Stimulated activated naive CD8-positive, alpha-beta T cell treated with anti-CD3 and anti-CD28 coated beads, Interleukin-15, amount 100 ng/mL, for 72 hours (primary cell): ENCODE results near the gene DEAF1.
"Not testable (repeated sequence)": the region's sequence is repeated elsewhere in the genome, so short reads cannot be mapped to it uniquely, and the experiment has no call there.

Experiments
- ATAC-seq: fragments of 150-1000 bp; cut with Tn5 transposase; 2 replicates; pipeline ENCODE4 v1.10.0; 2021; ENCODE audit warnings: mild to moderate bottlenecking, moderate library complexity
- DNase-seq, 2 donors: peaks; one replicate each; pipeline ENCODE4 v3.0.0; 2021 to 2022
- H3K27ac Mint-ChIP-seq, 2 donors: one replicate each; pipeline ENCODE4 v1.8.0; 2022; ENCODE audit warnings: mild to moderate bottlenecking in 2 of 2, mixed read lengths in 2 of 2, moderate library complexity in 2 of 2
- H3K27me3 Mint-ChIP-seq: one replicate; pipeline ENCODE4 v1.8.0; 2022; ENCODE audit warnings: mixed read lengths
- H3K4me1 Mint-ChIP-seq: one replicate; pipeline ENCODE4 v1.8.0; 2022; ENCODE audit warnings: mild to moderate bottlenecking, mixed read lengths
- H3K4me3 Mint-ChIP-seq, 2 donors: one replicate each; pipeline ENCODE4 v1.8.0; 2022; ENCODE audit warnings: mild to moderate bottlenecking in 2 of 2, mixed read lengths in 2 of 2, moderate library complexity in 1 of 2
- H3K9me3 Mint-ChIP-seq, 2 donors: one replicate each; pipeline ENCODE4 v1.8.0; 2022; ENCODE audit warnings: mixed read lengths in 2 of 2

Gene DEAF1

DNA sequence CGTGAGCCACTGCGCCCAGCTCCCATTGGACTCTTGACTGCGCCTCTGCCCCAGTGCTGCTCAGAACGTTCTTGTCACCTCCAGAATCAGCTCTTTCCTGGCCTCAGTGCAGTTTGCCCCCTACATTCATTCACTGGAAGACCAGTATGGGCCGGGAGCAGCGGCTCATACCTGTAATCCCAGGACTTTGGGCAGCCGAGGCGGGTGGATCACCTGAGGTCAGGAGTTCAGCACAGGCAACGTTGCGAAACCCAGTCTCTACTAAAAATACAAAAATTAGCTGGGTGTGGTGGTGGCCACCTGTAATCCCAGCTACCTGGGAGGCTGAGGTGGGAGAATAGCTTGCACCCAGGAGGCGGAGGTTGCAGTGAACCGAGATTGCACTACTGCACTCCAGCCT, 40.6 kb downstream of the DEAF1 start:
- not testable (repeated sequence) for ATAC-seq, H3K27me3 Mint-ChIP-seq, H3K27ac Mint-ChIP-seq, H3K4me3 Mint-ChIP-seq, H3K4me1 Mint-ChIP-seq, DNase-seq, H3K9me3 Mint-ChIP-seq

DNA sequence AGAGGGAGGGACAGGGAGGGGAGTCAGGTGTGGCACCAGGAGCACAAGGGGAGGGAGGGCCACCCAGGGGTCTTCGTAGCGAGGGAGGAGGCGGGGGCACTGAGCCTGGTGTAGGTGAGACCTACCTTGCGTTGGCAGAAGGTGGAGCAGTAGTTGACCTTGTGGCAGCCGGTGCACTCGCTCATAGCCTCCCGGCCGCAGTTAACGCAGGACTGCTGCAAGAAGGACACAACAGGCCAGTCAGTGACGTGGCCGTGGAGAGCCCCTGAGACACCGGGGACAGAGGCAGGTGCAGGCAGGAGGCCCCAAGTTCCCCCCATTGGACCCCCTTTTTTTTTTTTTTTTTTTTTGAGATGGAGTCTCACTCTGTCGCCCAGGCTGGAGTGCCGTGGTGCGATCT, 41.2 kb downstream of the DEAF1 start:
- H3K4me1 Mint-ChIP-seq = no peaks in the 10 kb centered on the region

DNA sequence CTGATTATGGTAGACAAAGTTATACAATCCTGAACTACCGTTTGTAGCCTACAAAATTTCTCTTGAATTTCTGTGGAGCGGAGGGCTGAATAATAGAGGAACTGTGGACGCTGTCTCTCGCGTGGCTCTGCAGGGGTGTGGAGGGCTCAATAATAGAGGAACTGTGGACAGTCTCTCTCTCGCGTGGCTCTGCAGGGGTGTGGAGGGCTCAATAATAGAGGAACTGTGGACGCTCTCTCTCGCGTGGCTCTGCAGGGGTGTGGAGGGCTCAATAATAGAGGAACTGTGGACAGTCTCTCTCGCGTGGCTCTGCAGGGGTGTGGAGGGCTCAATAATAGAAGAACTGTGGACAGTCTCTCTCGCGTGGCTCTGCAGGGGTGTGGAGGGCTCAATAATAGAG, 41.9 kb downstream of the DEAF1 start:
- not testable (repeated sequence) for H3K9me3 Mint-ChIP-seq, H3K4me1 Mint-ChIP-seq, DNase-seq, ATAC-seq, H3K4me3 Mint-ChIP-seq, H3K27me3 Mint-ChIP-seq, H3K27ac Mint-ChIP-seq

More for the DNA sequence above, 41.2 kb downstream of the DEAF1 start:
- Mint-ChIP-seq H3K27me3 (no peaks in the 10 kb centered on the region), H3K9me3 (no peaks in the 10 kb centered on the region), H3K27ac (peak overlapping the region in 1 of 2 donors; percentile 12), H3K4me3 (no peak overlapping the region)
- DNase-seq (no peak), ATAC-seq (no peak)

DNA sequence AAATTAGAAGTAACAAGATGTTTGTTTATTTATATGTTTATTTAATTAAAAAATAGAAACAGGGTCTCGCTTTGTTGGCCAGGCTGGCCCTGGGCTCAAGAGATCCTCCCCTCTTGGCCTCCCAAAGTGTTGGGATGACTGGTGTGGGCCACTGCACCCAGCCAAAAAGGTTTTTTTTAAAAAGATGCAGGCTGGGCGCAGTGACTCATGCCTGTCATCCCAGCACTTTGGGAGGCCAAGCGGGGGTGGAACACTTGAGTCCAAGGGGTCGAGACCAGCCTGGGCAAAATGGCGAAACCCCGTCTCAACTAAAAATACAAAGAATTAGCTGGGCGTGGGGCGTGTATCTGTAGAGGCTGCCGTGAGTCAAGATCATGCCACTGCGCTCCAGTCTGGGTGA, 44.5 kb downstream of the DEAF1 start:
- DNase-seq (no peak), ATAC-seq (no peak)
- Mint-ChIP-seq H3K27ac (no peak overlapping the region), H3K9me3 (no peaks in the 10 kb centered on the region), H3K4me1 (peaks cover 3% of the 10 kb centered on the region), H3K27me3 (no peaks in the 10 kb centered on the region), H3K4me3 (no peak overlapping the region)

DNA sequence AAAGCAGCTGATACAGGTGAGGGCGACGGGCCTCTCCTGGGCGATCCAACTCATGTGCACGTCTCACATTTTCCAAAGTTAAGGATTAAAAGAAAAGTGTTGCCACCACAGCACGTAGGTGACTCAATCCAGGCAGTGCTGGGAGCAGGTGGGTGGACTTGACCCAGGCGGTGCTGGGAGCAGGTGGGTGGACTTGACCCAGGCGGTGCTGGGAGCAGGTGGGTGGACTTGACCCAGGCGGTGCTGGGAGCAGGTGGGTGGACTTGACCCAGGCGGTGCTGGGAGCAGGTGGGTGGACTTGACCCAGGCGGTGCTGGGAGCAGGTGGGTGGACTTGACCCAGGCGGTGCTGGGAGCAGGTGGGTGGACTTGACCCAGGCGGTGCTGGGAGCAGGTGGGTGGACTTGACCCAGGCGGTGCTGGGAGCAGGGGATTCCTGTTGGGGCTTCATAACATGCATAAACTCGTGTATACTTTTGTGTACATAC, 47.3 kb downstream of the DEAF1 start:
- H3K9me3 Mint-ChIP-seq, H3K4me3 Mint-ChIP-seq, ATAC-seq, H3K27ac Mint-ChIP-seq, H3K4me1 Mint-ChIP-seq, H3K27me3 Mint-ChIP-seq, DNase-seq: not testable (repeated sequence)

DNA sequence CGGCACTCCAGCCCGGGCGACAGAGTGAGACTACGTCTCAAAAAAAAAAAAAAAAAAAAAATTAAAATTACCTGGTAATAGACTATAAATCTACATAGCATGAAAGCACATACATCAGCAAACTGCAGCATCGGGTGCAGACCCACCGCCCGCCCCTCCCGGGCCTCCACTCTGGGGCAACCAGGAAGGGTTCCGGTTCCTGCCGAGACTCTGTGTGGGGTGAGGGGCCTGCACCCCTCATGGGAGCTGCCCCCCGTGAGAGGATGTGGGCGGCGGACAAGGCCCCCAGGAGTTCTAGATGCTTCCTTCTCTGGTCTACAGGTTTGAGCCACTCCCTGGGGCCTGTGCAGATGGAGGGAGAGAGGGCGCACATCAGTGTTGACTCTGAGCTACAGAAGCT, 48.8 kb downstream of the DEAF1 start:
- H3K27ac Mint-ChIP-seq = no peak overlapping the region
- no peaks in the 10 kb centered on the region for H3K9me3 Mint-ChIP-seq
- H3K4me1 Mint-ChIP-seq = peaks cover 12% of the 10 kb centered on the region
- DNase-seq (no peak), ATAC-seq (no peak)
- no peaks in the 10 kb centered on the region for H3K27me3 Mint-ChIP-seq
- H3K4me3 Mint-ChIP-seq = no peak overlapping the region

DNA sequence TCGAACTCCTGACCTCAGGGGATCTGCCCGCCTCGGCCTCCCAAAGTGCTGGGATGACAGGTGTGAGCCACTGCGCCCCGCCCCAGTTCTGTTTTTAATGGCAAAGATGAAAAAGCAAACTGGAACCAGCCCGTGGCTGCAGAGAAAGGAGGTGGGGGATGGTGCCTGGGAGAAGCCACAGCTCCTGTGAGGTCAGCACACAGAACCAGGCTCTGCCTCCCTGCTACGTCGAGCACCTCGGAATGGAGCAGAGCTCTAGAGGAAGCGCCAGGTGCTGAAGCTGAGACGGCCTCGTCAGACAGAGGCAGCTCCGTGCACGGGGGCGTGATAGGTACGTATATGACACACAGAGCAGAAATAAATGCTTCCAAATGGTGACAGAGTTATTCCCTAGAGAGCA, 49.5 kb downstream of the DEAF1 start:
- peaks cover 4% of the 10 kb centered on the region for H3K27me3 Mint-ChIP-seq
- DNase-seq (no peak), ATAC-seq (no peak)
- H3K9me3 Mint-ChIP-seq = no peaks in the 10 kb centered on the region
- no peak overlapping the region for H3K27ac Mint-ChIP-seq
- peaks cover 16% of the 10 kb centered on the region for H3K4me1 Mint-ChIP-seq
- H3K4me3 Mint-ChIP-seq = no peak overlapping the region

DNA sequence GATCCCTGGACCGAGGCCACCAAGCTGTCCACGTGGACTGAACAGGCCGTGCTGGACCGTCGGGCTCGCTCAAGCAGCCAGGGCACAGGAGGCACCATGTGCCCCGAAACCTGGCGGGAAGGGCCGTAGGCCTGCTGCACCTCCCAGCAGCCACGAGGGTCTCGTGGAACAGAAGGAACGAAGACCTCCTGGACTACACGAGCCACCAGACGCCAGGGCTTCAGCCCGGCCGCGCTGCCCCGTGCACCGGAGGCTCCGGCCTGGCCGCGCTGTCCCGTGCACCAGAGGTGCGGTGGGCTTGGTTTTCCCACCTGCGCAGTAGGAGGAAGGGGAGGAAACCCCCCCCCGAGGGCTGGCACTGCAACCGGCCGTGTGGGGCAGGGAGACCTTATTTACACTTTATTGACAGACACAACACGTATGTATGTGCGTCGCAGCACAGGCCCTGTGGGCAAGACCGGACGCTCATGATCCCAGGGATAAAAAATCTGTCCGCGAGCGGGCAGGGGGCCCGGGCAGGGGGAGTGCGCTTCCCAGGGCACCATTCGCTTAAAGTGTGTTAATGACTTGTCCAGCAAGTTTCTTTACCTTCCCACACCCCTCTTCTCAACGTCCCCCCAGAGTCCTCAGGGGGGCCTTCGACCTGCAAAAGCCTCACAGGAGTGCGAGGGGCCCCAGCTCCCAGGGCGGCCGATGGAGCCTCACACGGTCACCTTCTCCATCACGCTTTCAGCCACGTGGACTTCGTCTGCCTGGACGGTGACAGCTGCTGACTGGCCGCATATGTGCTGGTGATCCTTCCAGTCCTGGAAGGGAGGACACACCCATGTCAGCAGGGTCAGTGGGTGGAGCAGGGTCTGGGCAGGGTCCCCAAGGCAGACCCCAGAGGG, 50.9 kb downstream of the DEAF1 start:
- Mint-ChIP-seq H3K27ac (peak overlapping the region in 1 of 2 donors; percentile 54), H3K4me1 (peaks cover 22% of the 10 kb centered on the region), H3K4me3 (no peak overlapping the region), H3K9me3 (no peaks in the 10 kb centered on the region), H3K27me3 (peaks cover 13% of the 10 kb centered on the region)
- DNase-seq (no peak), ATAC-seq (no peak)

DNA sequence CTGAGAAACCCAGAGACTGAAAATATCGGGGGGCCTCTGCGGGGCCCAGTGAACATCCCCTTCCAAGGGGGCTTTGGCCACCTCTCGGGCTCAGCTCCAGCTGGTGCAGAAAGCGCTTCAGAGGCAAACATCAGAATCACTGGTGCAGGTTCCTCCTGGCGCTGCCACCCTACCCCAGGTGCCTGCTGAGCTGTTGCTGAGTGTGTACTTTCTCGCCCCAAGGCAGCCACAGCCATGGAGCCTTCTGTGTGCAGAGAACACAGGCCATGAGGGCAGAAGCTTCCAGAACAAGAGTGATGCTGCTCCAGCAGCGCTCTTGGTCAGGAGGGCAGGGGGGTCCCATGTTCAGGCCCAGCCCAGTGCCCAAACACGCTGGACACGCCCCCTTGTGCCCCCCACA, 51.7 kb downstream of the DEAF1 start:
- H3K27ac Mint-ChIP-seq = no peak overlapping the region
- DNase-seq (no peak), ATAC-seq (no peak)
- peaks cover 20% of the 10 kb centered on the region for H3K27me3 Mint-ChIP-seq
- no peaks in the 10 kb centered on the region for H3K9me3 Mint-ChIP-seq
- no peak overlapping the region for H3K4me3 Mint-ChIP-seq
- peaks cover 30% of the 10 kb centered on the region for H3K4me1 Mint-ChIP-seq

DNA sequence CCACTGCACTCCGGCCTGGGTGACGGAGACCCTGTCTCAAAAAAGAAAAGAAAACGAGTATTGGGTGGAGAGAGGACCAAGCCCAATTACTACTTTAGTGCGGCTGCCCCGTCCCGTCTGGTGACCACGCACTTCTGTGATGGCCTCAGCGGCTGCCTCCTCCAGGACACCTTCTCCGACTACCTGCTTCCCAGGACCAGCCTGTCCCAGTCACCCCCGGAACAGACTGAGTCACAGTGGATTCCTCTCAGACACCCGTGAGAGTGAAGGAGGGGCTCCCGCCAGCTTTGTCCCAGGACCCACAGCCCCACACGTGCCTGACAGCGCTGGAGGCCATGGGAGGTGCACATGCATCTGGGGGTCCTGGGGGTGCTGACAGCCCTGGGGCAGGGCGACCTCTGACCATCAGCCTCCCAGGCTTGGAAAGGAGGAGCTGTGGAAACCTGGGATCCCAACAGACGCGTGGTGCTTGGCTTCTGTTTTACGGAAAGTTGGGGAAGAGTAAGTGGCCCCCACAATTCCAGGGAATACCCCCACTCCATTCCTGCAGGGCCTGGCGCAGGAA, 53.1 kb downstream of the DEAF1 start:
- Mint-ChIP-seq H3K27ac (no peak overlapping the region), H3K9me3 (no peaks in the 10 kb centered on the region), H3K4me1 (peaks cover 40% of the 10 kb centered on the region), H3K4me3 (no peak overlapping the region), H3K27me3 (peaks cover 35% of the 10 kb centered on the region)
- no peak for ATAC-seq
- no peak for DNase-seq

DNA sequence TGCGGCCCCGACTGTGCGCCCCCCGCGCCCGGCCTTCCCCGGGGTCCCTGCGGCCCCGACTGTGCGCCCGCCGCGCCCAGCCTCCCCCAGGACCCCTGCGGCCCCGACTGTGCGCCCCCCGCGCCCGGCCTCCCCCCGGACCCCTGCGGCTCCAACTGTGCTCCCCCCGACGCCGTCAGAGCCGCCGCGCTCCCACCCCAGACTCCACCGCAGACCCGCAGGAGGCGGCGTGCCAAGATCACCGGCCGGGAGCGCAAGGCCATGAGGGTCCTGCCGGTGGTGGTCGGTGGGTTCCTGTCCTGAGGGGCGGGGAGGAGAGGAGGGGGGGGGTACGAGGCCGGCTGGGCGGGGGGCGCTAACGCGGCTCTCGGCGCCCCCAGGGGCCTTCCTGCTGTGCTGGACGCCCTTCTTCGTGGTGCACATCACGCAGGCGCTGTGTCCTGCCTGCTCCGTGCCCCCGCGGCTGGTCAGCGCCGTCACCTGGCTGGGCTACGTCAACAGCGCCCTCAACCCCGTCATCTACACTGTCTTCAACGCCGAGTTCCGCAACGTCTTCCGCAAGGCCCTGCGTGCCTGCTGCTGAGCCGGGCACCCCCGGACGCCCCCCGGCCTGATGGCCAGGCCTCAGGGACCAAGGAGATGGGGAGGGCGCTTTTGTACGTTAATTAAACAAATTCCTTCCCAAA, 54.9 kb downstream of the DEAF1 start:
- Mint-ChIP-seq H3K4me1 (peaks cover 45% of the 10 kb centered on the region), H3K27ac (peak overlapping the region in 1 of 2 donors; percentile 54), H3K27me3 (peaks cover 52% of the 10 kb centered on the region), H3K4me3 (peak overlapping the region in 1 of 2 donors; percentile 72), H3K9me3 (no peaks in the 10 kb centered on the region)
- ATAC-seq = peak; percentile 39
- no peak for DNase-seq

DNA sequence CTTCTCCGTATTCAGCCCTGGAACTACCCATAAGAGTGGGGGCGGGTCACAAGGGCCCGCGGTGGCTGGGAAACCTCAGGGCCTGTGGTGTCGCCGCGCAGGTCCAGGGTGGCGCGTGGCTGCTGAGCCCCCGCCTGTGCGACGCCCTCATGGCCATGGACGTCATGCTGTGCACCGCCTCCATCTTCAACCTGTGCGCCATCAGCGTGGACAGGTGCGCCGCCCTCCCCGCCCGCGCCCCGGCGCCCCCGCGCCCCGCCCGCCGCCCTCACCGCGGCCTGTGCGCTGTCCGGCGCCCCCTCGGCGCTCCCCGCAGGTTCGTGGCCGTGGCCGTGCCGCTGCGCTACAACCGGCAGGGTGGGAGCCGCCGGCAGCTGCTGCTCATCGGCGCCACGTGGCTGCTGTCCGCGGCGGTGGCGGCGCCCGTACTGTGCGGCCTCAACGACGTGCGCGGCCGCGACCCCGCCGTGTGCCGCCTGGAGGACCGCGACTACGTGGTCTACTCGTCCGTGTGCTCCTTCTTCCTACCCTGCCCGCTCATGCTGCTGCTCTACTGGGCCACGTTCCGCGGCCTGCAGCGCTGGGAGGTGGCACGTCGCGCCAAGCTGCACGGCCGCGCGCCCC, 55.6 kb downstream of the DEAF1 start:
- no peak overlapping the region for H3K27ac Mint-ChIP-seq
- no peaks in the 10 kb centered on the region for H3K9me3 Mint-ChIP-seq
- H3K27me3 Mint-ChIP-seq = peaks cover 52% of the 10 kb centered on the region
- DNase-seq = no peak
- H3K4me3 Mint-ChIP-seq = peak overlapping the region in 1 of 2 donors; percentile 57
- peak; percentile 11 for ATAC-seq
- peaks cover 45% of the 10 kb centered on the region for H3K4me1 Mint-ChIP-seq

DNA sequence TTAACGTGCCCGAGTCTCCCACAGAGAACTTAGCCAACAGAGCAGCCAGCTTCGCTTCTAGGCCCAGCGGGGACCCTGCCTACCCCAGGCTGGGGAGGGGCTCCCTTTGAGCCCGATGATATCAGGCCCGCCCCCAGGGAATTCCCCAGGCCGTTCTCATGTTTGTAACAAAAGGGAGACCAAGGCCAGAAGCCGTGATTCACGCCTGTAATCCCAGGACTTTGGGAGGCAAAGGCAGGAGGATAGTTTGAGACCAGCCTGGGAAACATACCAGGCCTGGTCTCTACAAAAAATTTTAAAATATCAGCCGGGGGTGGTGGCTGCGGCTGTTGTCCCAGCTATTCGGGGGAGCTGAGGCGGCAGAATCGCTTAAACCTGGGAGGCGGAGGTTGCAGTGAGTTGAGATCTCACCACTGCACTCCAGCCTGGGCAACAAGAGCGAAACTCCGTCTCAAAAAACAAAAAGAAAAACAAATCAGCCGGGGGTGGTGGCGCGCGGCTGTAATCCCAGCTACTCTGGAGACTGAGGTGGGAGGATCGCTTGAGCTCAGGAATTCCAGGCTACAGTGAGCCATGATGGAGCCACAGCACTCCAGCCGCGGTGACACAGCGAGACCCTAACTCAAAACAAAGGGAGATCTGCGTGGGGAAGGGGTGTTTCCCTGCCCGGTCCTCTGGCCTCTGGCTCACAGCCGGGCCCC, 56.2 kb downstream of the DEAF1 start:
- ATAC-seq (no peak), DNase-seq (no peak)
- Mint-ChIP-seq H3K27ac (no peak overlapping the region), H3K4me3 (peak overlapping the region in 1 of 2 donors; percentile 57), H3K9me3 (no peaks in the 10 kb centered on the region), H3K27me3 (peaks cover 52% of the 10 kb centered on the region), H3K4me1 (peaks cover 45% of the 10 kb centered on the region)

DNA sequence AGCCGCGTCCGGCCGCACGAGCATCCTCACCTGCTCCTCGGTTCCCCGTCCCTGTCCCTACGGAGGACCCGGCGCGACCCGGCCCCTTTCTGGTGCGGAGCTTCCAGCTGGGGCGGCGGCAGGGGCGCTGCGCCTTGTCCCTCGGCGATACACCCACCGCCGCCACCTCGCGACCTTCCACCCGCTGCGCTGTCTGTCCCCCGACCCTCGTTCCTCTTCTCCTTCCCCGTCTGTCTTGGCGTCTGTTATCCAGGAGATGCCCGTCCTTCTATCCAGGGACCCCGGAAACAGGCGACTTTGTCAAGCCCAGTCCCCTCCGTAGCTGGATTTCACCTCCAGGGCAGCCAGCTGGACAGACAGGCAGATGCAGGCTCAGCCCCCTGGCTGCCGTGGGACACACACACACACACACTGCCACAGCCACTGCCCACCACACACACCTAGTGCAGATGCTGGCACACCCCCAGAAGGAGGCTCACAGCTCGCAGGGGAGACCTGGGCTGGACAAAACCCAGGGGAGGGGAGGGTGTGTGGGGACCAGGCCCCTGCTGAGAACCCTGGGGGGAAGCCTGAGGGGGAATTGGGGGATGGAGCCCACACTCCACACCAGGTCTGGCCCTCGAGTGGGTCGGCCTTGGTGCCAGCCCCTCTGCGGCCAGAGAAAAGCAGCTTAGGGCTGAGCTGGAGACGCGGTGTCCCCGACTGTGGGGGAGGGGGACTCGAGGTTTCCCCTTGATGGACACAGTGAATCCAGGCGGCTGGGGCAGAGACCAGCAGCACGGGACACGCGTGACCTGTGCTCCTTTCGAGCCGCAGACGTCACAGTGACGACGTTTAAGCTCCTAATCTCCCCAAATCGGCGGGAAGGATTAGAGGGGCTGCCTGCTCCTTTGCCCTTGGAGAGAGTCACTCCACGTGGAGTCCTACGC, 57.2 kb downstream of the DEAF1 start:
- H3K27ac Mint-ChIP-seq = peak overlapping the region in 1 of 2 donors; percentile 62

More for the DNA sequence above, 57.2 kb downstream of the DEAF1 start:
- H3K9me3 Mint-ChIP-seq = no peaks in the 10 kb centered on the region
- ATAC-seq (no peak), DNase-seq (no peak)
- peaks cover 52% of the 10 kb centered on the region for H3K27me3 Mint-ChIP-seq
- peak overlapping the region; percentile 47 to 81 for H3K4me3 Mint-ChIP-seq
- H3K4me1 Mint-ChIP-seq = peaks cover 44% of the 10 kb centered on the region
